Retinal pigment epithelial cell (primary cell): ENCODE results near the gene ACOT11.

Experiments used
- DNase-seq: peaks from one replicate; pipeline ENCODE4 v3.0.0-alpha.2; 2010; ENCODE audit warnings: low read depth
- H3K4me3 ChIP-seq: 2 replicates; pipeline ENCODE4 v1.5.1; 2011; ENCODE audit warnings: mild to moderate bottlenecking, low read length, control low read depth, moderate library complexity
- CTCF ChIP-seq: conservative IDR thresholded peaks from 2 replicates; pipeline ENCODE4 v1.5.1; 2011; ENCODE audit warnings: low read depth, low read length, control low read depth, inconsistent platforms

The ACOT11 gene

DNA sequence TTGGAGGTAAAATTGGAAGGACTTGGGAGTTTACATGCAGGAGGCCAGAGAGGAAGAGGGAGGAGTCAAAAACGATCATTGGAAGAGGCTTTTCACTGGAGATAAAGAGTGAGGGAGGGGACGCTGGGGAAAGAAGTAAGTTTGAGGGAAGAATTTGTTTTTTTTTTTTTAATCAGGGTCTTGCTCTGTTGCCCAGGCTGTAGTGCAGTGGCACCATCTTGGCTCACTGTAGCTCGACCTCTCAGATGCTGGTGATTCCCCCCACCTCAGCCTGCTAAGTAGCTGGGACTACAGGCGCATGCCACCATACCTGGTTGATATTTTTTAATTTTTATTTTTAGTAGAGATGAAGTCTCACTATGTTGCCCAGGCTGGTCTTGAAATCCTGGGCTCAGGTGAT lies 92.3 kb downstream of the ACOT11 start:
- no peak for TF ChIP-seq CTCF
- no peak overlapping the region for H3K4me3 ChIP-seq
- DNase-seq, result no peak

- DNase-seq, result no peak
- no peak for TF ChIP-seq CTCF
Observed at GRCh38 chr1:54640863-54641836, 93.1 kb downstream of the ACOT11 start, which contains the start of gene MROH7. Gene MROH7, plus strand, starts transcription at chr1:54641786. Its CDS starts 11,141 bp downstream, at chr1:54652927.

GRCh38 chr1:54643736-54644135 lies 95.7 kb downstream of the ACOT11 start:
- no peak overlapping the region for H3K4me3 ChIP-seq
- TF ChIP-seq CTCF, result no peak
- DNase-seq, result no peak

More at GRCh38 chr1:54640863-54641836, 93.1 kb downstream of the ACOT11 start, which contains the start of gene MROH7:
- no peak within 1 kb of the TSS for H3K4me3 ChIP-seq

GRCh38 chr1:54645806-54646676 lies 98.0 kb downstream of the ACOT11 start:
- DNase-seq, result no peak
- no peak overlapping the region for H3K4me3 ChIP-seq
- no peak for TF ChIP-seq CTCF

- no peak for TF ChIP-seq CTCF
- no peak for DNase-seq
- no peak overlapping the region for H3K4me3 ChIP-seq
Observed at GRCh38 chr1:54649130-54649898, 101.3 kb downstream of the ACOT11 start.

DNA sequence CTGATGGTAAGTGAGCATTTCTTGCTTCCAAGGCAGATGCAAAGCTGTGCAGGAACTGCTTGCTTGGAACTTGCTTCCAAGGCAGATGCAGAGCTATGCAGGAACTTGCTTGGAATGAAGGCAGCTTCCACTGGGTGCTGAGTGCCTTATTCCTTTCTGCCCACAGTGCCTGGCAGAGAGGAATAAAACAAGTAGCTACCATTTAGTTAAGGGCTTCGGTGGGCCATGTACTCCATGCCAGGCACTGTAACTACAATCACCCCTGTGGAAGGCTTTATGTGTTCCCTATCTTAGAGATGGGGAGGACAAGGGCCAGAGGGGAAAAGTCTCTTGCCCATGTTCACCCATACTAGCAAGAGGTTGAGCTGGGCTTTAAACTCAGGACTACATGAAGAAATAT lies 101.9 kb downstream of the ACOT11 start:
- DNase-seq, result no peak
- H3K4me3 ChIP-seq, result no peak overlapping the region
- TF ChIP-seq CTCF, result no peak
